Astrocyte (in vitro differentiated cells and primary cell): ENCODE measurements around the gene ETS1. TPM values are rescaled to one million over a fixed set of nuclear protein-coding genes. Genes with fewer than 3 reads are reported as not detected.

Source experiments
- DNase-seq: peaks from one replicate; pipeline ENCODE4 v3.0.0-alpha.2; 2010; ENCODE audit warnings: low read depth
- FAIRE-seq: peaks from 2 replicates; lab custom pipeline; 2011; peaks lifted over from hg19 to GRCh38; lab: Jason Lieb, UNC
- H2AFZ ChIP-seq: 2 replicates; pipeline ENCODE4 v1.6.0; 2012; ENCODE audit warnings: low read depth, low read length, inconsistent platforms
- H3K27ac ChIP-seq: 2 replicates; pipeline ENCODE4 v1.5.1; 2011; ENCODE audit warnings: low read depth, low read length, inconsistent platforms
- H3K27me3 ChIP-seq: 2 replicates; pipeline ENCODE4 v1.6.0; 2011; ENCODE audit warnings: low read length, inconsistent platforms; ENCODE audit not compliant: insufficient read depth
- H3K36me3 ChIP-seq: 2 replicates; pipeline ENCODE4 v1.5.1; 2011; ENCODE audit warnings: low read length, inconsistent platforms; ENCODE audit not compliant: insufficient read depth
- H3K4me1 ChIP-seq: 2 replicates; pipeline ENCODE4 v1.5.1; 2011; ENCODE audit warnings: low read length, inconsistent platforms; ENCODE audit not compliant: insufficient read depth
- H3K4me2 ChIP-seq: 2 replicates; pipeline ENCODE4 v1.6.0; 2012; ENCODE audit warnings: low read length, inconsistent platforms
- H3K4me3 ChIP-seq: 2 replicates; pipeline ENCODE4 v1.5.1; 2011; ENCODE audit warnings: low read depth, mild to moderate bottlenecking, low read length, inconsistent platforms; ENCODE audit not compliant: insufficient read depth
- H3K79me2 ChIP-seq: 2 replicates; pipeline ENCODE4 v1.6.0; 2012; ENCODE audit warnings: mild to moderate bottlenecking, low read length, inconsistent platforms; ENCODE audit not compliant: insufficient read depth
- H3K9ac ChIP-seq: 2 replicates; pipeline ENCODE4 v1.6.0; 2012; ENCODE audit warnings: mild to moderate bottlenecking, low read length, inconsistent platforms
- H3K9me3 ChIP-seq: 2 replicates; pipeline ENCODE4 v1.5.1; 2012; ENCODE audit warnings: low read depth, mild to moderate bottlenecking, low read length, inconsistent platforms; ENCODE audit not compliant: insufficient read depth
- H4K20me1 ChIP-seq: 2 replicates; pipeline ENCODE4 v1.6.0; 2012; ENCODE audit warnings: low read length, inconsistent platforms; ENCODE audit not compliant: insufficient read depth
- H3K27ac Mint-ChIP-seq: one replicate; pipeline ENCODE4 v1.8.0; 2021; ENCODE audit warnings: mild to moderate bottlenecking, mixed read lengths; ENCODE audit not compliant: unreplicated experiment
- H3K27me3 Mint-ChIP-seq: one replicate; pipeline ENCODE4 v1.8.0; 2021; ENCODE audit warnings: low read depth, mixed read lengths; ENCODE audit not compliant: unreplicated experiment
- H3K36me3 Mint-ChIP-seq: one replicate; pipeline ENCODE4 v1.8.0; 2021; ENCODE audit warnings: low read depth, mixed read lengths; ENCODE audit not compliant: unreplicated experiment
- H3K4me1 Mint-ChIP-seq: one replicate; pipeline ENCODE4 v1.8.0; 2021; ENCODE audit warnings: low read depth, mixed read lengths; ENCODE audit not compliant: unreplicated experiment
- H3K4me3 Mint-ChIP-seq: one replicate; pipeline ENCODE4 v1.8.0; 2021; ENCODE audit warnings: mild to moderate bottlenecking, moderate library complexity, mixed read lengths; ENCODE audit not compliant: unreplicated experiment
- H3K9me3 Mint-ChIP-seq: one replicate; pipeline ENCODE4 v1.8.0; 2021; ENCODE audit warnings: mild to moderate bottlenecking, mixed read lengths; ENCODE audit not compliant: unreplicated experiment
- CTCF ChIP-seq: IDR thresholded peaks from 2 replicates; pipeline ENCODE4 v1.5.1; 2011; ENCODE audit warnings: low read depth, mild to moderate bottlenecking, inconsistent platforms, low read length, moderate library complexity; ENCODE audit not compliant: insufficient read depth
- EZH2 ChIP-seq: IDR thresholded peaks from 2 replicates; pipeline ENCODE4 v1.6.1; 2012; ENCODE audit warnings: mild to moderate bottlenecking, low read length, inconsistent platforms; ENCODE audit not compliant: insufficient read depth
- total RNA-seq: library from RNA; stranded (reverse); gene quantifications from 2 replicates; pipeline ENCODE4 v1.2.1, GENCODE V29; 2021

Gene ETS1
- total RNA-seq, 1 donor from 2014 or later: 107 TPM

DNA sequence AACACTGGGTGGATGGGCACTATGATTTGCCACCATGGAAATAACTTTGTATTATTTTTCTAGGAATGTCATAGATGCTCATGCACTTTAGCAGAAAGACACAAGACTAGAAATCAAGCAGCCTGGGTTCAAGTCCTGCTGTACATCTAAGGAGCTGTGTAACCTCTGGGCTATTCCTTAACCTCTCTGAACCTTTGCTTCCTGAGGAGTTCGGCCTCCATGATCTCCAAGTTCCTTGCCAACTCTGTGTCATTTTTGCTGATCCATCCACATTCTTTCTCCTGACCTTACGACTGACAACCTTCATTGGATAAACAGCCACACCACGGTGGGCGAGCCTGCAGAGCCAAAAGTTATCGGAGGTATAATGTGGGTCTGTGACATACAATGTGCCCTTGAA lies 24.1 kb downstream of the ETS1 start:
- no peaks in the 10 kb centered on the region for H3K9me3 Mint-ChIP-seq
- Histone ChIP-seq H3K27me3 (peaks cover 3% of the 10 kb centered on the region), H3K79me2 (no peaks in the 10 kb centered on the region), H2AFZ (no peak overlapping the region), H3K4me3 (no peak overlapping the region), H4K20me1 (no peaks in the 10 kb centered on the region), H3K4me1 (no peaks in the 10 kb centered on the region), H3K27ac (no peak overlapping the region), H3K36me3 (no peaks in the 10 kb centered on the region), H3K4me2 (no peak overlapping the region), H3K9ac (no peak overlapping the region), H3K9me3 (no peaks in the 10 kb centered on the region)
- no peak overlapping the region for H3K27ac Mint-ChIP-seq
- H3K4me3 Mint-ChIP-seq: no peak overlapping the region
- H3K36me3 Mint-ChIP-seq: no peaks in the 10 kb centered on the region
- no peak for FAIRE-seq
- TF ChIP-seq CTCF (no peak), EZH2 (no peak)
- H3K4me1 Mint-ChIP-seq: no peaks in the 10 kb centered on the region
- peaks cover 4% of the 10 kb centered on the region for H3K27me3 Mint-ChIP-seq
- no peak for DNase-seq

DNA sequence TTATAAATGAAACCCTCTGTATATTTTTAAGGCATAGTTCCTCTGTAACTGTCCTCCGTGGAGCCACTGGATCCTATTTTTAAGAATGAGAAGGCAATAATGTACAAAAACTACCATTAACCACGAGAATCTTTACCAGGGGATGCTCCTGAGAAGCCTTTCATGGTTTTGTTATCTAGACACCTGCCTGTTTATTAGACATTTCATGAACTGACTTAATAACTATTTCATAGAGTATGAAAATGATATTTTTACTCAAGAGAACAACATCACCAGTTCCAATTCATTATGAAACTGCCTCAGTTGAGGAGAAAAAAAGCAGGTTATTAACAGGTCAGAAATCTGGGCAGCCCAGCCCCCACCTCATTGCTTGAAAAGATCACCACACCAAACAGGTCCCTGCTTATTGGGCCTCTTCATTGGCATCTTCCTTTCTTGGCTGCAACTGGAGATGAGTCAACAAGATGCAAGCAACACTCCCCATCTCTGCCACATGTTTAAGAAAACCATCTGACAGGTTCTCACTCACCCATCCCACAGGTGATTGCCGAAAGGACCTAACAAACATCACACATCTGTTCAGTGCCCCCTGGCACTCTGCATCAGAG lies 27.8 kb downstream of the ETS1 start:
- Mint-ChIP-seq H3K4me1 (peaks cover 2% of the 10 kb centered on the region), H3K9me3 (peaks cover 3% of the 10 kb centered on the region), H3K36me3 (no peaks in the 10 kb centered on the region), H3K4me3 (no peak overlapping the region), H3K27me3 (no peaks in the 10 kb centered on the region), H3K27ac (no peak overlapping the region)
- TF ChIP-seq EZH2 (no peak), CTCF (no peak)
- H2AFZ ChIP-seq: no peak overlapping the region
- no peak overlapping the region for H3K4me2 ChIP-seq
- no peaks in the 10 kb centered on the region for H3K9me3 ChIP-seq
- H3K9ac ChIP-seq: no peak overlapping the region
- no peaks in the 10 kb centered on the region for H3K4me1 ChIP-seq
- no peak overlapping the region for H3K27ac ChIP-seq
- no peaks in the 10 kb centered on the region for H3K79me2 ChIP-seq
- no peaks in the 10 kb centered on the region for H4K20me1 ChIP-seq
- H3K4me3 ChIP-seq: no peak overlapping the region
- H3K36me3 ChIP-seq: no peaks in the 10 kb centered on the region
- no peak for DNase-seq
- FAIRE-seq: no peak
- no peaks in the 10 kb centered on the region for H3K27me3 ChIP-seq

GRCh38 chr11:128555606-128556005 lies 31.8 kb downstream of the ETS1 start:
- H3K27me3 ChIP-seq: no peaks in the 10 kb centered on the region
- no peak for FAIRE-seq
- H3K9me3 ChIP-seq: no peaks in the 10 kb centered on the region
- no peaks in the 10 kb centered on the region for H3K36me3 ChIP-seq
- peaks cover 3% of the 10 kb centered on the region for H3K9me3 Mint-ChIP-seq
- H3K4me1 ChIP-seq: peaks cover 13% of the 10 kb centered on the region
- no peaks in the 10 kb centered on the region for H3K79me2 ChIP-seq
- no peak overlapping the region for H3K4me3 Mint-ChIP-seq
- H3K27ac ChIP-seq: no peak overlapping the region
- H3K36me3 Mint-ChIP-seq: no peaks in the 10 kb centered on the region
- no peak overlapping the region for H3K4me3 ChIP-seq
- H3K27me3 Mint-ChIP-seq: no peaks in the 10 kb centered on the region
- H3K27ac Mint-ChIP-seq: no peak overlapping the region
- TF ChIP-seq CTCF: peak; percentile 20
- TF ChIP-seq EZH2: no peak
- no peak overlapping the region for H3K9ac ChIP-seq
- H4K20me1 ChIP-seq: no peaks in the 10 kb centered on the region
- no peak overlapping the region for H2AFZ ChIP-seq
- H3K4me2 ChIP-seq: no peak overlapping the region
- peaks cover 12% of the 10 kb centered on the region for H3K4me1 Mint-ChIP-seq
- no peak for DNase-seq
